ENCODE data around the gene METTL15. TPM values are rescaled to one million over a fixed set of nuclear protein-coding genes. Genes with fewer than 3 reads are reported as not detected.

The METTL15 gene
- total and polyA plus RNA-seq, 2 of the 8 experiments (the other 6 are each of a cell fraction or from before 2014, with no cell fraction given) = 5.4 to 10.5 TPM

- TF ChIP-seq, protein P1, sequence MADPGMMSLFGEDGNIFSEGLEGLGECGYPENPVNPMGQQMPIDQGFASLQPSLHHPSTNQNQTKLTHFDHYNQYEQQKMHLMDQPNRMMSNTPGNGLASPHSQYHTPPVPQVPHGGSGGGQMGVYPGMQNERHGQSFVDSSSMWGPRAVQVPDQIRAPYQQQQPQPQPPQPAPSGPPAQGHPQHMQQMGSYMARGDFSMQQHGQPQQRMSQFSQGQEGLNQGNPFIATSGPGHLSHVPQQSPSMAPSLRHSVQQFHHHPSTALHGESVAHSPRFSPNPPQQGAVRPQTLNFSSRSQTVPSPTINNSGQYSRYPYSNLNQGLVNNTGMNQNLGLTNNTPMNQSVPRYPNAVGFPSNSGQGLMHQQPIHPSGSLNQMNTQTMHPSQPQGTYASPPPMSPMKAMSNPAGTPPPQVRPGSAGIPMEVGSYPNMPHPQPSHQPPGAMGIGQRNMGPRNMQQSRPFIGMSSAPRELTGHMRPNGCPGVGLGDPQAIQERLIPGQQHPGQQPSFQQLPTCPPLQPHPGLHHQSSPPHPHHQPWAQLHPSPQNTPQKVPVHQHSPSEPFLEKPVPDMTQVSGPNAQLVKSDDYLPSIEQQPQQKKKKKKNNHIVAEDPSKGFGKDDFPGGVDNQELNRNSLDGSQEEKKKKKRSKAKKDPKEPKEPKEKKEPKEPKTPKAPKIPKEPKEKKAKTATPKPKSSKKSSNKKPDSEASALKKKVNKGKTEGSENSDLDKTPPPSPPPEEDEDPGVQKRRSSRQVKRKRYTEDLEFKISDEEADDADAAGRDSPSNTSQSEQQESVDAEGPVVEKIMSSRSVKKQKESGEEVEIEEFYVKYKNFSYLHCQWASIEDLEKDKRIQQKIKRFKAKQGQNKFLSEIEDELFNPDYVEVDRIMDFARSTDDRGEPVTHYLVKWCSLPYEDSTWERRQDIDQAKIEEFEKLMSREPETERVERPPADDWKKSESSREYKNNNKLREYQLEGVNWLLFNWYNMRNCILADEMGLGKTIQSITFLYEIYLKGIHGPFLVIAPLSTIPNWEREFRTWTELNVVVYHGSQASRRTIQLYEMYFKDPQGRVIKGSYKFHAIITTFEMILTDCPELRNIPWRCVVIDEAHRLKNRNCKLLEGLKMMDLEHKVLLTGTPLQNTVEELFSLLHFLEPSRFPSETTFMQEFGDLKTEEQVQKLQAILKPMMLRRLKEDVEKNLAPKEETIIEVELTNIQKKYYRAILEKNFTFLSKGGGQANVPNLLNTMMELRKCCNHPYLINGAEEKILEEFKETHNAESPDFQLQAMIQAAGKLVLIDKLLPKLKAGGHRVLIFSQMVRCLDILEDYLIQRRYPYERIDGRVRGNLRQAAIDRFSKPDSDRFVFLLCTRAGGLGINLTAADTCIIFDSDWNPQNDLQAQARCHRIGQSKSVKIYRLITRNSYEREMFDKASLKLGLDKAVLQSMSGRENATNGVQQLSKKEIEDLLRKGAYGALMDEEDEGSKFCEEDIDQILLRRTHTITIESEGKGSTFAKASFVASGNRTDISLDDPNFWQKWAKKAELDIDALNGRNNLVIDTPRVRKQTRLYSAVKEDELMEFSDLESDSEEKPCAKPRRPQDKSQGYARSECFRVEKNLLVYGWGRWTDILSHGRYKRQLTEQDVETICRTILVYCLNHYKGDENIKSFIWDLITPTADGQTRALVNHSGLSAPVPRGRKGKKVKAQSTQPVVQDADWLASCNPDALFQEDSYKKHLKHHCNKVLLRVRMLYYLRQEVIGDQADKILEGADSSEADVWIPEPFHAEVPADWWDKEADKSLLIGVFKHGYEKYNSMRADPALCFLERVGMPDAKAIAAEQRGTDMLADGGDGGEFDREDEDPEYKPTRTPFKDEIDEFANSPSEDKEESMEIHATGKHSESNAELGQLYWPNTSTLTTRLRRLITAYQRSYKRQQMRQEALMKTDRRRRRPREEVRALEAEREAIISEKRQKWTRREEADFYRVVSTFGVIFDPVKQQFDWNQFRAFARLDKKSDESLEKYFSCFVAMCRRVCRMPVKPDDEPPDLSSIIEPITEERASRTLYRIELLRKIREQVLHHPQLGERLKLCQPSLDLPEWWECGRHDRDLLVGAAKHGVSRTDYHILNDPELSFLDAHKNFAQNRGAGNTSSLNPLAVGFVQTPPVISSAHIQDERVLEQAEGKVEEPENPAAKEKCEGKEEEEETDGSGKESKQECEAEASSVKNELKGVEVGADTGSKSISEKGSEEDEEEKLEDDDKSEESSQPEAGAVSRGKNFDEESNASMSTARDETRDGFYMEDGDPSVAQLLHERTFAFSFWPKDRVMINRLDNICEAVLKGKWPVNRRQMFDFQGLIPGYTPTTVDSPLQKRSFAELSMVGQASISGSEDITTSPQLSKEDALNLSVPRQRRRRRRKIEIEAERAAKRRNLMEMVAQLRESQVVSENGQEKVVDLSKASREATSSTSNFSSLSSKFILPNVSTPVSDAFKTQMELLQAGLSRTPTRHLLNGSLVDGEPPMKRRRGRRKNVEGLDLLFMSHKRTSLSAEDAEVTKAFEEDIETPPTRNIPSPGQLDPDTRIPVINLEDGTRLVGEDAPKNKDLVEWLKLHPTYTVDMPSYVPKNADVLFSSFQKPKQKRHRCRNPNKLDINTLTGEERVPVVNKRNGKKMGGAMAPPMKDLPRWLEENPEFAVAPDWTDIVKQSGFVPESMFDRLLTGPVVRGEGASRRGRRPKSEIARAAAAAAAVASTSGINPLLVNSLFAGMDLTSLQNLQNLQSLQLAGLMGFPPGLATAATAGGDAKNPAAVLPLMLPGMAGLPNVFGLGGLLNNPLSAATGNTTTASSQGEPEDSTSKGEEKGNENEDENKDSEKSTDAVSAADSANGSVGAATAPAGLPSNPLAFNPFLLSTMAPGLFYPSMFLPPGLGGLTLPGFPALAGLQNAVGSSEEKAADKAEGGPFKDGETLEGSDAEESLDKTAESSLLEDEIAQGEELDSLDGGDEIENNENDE (IDR thresholded peaks at IDR 0.05; ENCODE audit: insufficient replicate concordance, low read length) = no peak
- TF ChIP-seq RAD21 (IDR thresholded peaks at IDR 0.05 in 1 of 2, conservative IDR thresholded peaks at IDR 0.05 in 1 of 2; ENCODE audit: low read depth in 2 of 2, low read length in 2 of 2) (no peak), SRF (IDR thresholded peaks at IDR 0.05; ENCODE audit: low read depth, low read length) (no peak), EGR1 (IDR thresholded peaks at IDR 0.05; ENCODE audit: borderline replicate concordance, low read depth, low read length) (no peak), RBBP5 (IDR thresholded peaks at IDR 0.05; ENCODE audit: borderline replicate concordance, low read depth, low read length) (no peak), PHF8 (conservative IDR thresholded peaks at IDR 0.05; ENCODE audit: low read depth, low read length) (no peak), NRF1 (IDR thresholded peaks at IDR 0.05; ENCODE audit: low read depth, low read length) (no peak), RNF2 (IDR thresholded peaks at IDR 0.05; ENCODE audit: borderline replicate concordance, low read depth, low read length, missing control alignments, poor library complexity, severe bottlenecking) (no peak), RXRA (IDR thresholded peaks at IDR 0.05; ENCODE audit: insufficient read depth, low read depth, low read length) (no peak)
These were observed 151.1 kb downstream of the METTL15 start (continued) for GRCh38 chr11:28259177-28259843.
